ENCODE data around the gene ACOX3. TPM values are rescaled to one million over a fixed set of nuclear protein-coding genes. Genes with fewer than 3 reads are reported as not detected.

ACOX3 gene
- total RNA-seq, 1 donor from 2014 or later = 34.0 TPM

- Mint-ChIP-seq H3K27ac (no peak overlapping the region), H3K9me3 (peaks cover 6% of the 10 kb centered on the region), H3K4me3 (no peak overlapping the region), H3K4me1 (ENCODE audit: unreplicated experiment) (peaks cover 26% of the 10 kb centered on the region), H3K36me3 (peaks cover 3% of the 10 kb centered on the region), H3K27me3 (no peaks in the 10 kb centered on the region)
- no peak for TF ChIP-seq CTCF (conservative IDR thresholded peaks at IDR 0.05)
- DNase-seq (ENCODE audit: extremely low spot score, unreplicated experiment) = peak; percentile 45
Measured at GRCh38 chr4:8353912-8354453, 86.5 kb downstream of the ACOX3 start.

GRCh38 chr4:8353158-8353669 is 87.3 kb downstream of the ACOX3 start:
- TF ChIP-seq CTCF (conservative IDR thresholded peaks at IDR 0.05) = no peak
- Mint-ChIP-seq H3K4me1 (ENCODE audit: unreplicated experiment) (peaks cover 25% of the 10 kb centered on the region), H3K4me3 (no peak overlapping the region), H3K27me3 (no peaks in the 10 kb centered on the region), H3K36me3 (peaks cover 3% of the 10 kb centered on the region), H3K9me3 (peaks cover 6% of the 10 kb centered on the region), H3K27ac (no peak overlapping the region)
- peak; percentile 54 for DNase-seq (ENCODE audit: extremely low spot score, unreplicated experiment)

- Mint-ChIP-seq H3K27ac (no peak overlapping the region), H3K9me3 (peaks cover 6% of the 10 kb centered on the region), H3K36me3 (peaks cover 3% of the 10 kb centered on the region), H3K4me3 (no peak overlapping the region), H3K4me1 (ENCODE audit: unreplicated experiment) (peaks cover 19% of the 10 kb centered on the region), H3K27me3 (no peaks in the 10 kb centered on the region)
- TF ChIP-seq CTCF (conservative IDR thresholded peaks at IDR 0.05) = no peak
- peak; percentile 59 for DNase-seq (ENCODE audit: extremely low spot score, unreplicated experiment)
Measured at GRCh38 chr4:8352368-8353157, 88.0 kb downstream of the ACOX3 start.

GRCh38 chr4:8351931-8352367 is 88.6 kb downstream of the ACOX3 start:
- no peaks in the 10 kb centered on the region for H3K27me3 Mint-ChIP-seq

DNA sequence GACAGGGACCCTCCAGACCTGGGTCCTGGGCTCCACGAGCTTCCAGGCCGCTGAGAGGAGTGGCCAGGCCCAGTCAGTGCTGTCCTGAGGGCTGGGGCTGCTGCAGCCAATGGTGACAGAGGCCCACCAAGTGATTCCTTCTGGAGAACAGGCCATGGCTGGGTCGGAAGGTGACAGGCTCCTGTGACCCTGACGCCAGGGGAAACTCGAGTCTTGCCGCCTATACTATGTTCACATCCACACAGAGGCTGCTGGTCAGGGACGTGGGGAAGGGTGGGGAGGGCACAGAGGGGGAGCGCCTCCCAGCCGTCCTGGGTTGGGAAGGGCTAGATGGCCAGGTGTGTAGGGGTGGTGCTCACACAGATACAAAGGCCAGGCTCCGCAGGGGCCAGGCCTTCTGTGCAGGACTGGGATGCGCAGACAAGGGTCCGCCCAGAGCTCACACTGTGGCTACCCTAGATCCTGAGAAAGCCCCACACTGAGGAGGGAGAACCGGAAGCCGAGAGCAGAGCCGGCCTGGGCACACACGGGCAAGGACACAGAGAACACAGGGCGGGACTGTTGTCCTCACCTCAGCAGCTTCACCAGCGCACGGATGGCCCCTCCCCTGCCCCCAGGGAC is 89.6 kb downstream of the ACOX3 start:
- Mint-ChIP-seq H3K4me3 (no peak overlapping the region), H3K9me3 (peaks cover 6% of the 10 kb centered on the region), H3K36me3 (peaks cover 3% of the 10 kb centered on the region), H3K27me3 (no peaks in the 10 kb centered on the region), H3K4me1 (ENCODE audit: unreplicated experiment) (peaks cover 18% of the 10 kb centered on the region), H3K27ac (no peak overlapping the region)
- DNase-seq (ENCODE audit: extremely low spot score, unreplicated experiment) = peak; percentile 52
- TF ChIP-seq CTCF (conservative IDR thresholded peaks at IDR 0.05) = no peak

More at GRCh38 chr4:8351931-8352367, 88.6 kb downstream of the ACOX3 start:
- no peak overlapping the region for H3K27ac Mint-ChIP-seq
- no peak for TF ChIP-seq CTCF (conservative IDR thresholded peaks at IDR 0.05)
- no peak for DNase-seq (ENCODE audit: extremely low spot score, unreplicated experiment)
- peaks cover 18% of the 10 kb centered on the region for H3K4me1 Mint-ChIP-seq (ENCODE audit: unreplicated experiment)
- H3K9me3 Mint-ChIP-seq = peaks cover 6% of the 10 kb centered on the region
- H3K4me3 Mint-ChIP-seq = no peak overlapping the region
- H3K36me3 Mint-ChIP-seq = peaks cover 3% of the 10 kb centered on the region
